Measurements from ENCODE around the gene SNAP47. TPM values are rescaled to one million over a fixed set of nuclear protein-coding genes. Genes with fewer than 3 reads are reported as not detected.
A peak's percentile ranks its signal among the peaks of the same experiment; 100 is the strongest.

The SNAP47 gene
- total RNA-seq, 1 donor from 2014 or later = 23.1 TPM

DNA sequence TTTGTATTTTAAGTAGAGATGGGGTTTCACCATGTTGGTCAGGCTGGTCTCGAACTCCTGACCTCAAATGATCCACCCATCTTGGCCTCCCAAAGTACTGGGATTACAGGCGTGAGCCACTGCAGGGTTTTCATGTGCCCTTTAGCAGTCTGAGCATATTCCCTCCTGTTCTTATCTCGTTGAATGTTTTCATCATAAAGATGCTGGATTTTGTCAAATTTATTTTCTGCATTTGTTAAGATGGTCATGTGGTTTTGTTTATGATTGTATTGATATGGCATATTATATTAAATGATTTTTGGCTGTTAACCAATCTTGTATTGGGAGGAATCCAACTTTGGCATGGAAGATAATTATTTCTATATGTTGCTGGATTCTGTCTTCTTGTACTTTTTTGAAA, 8.9 kb upstream of the SNAP47 start:
- TF ChIP-seq, protein P1, sequence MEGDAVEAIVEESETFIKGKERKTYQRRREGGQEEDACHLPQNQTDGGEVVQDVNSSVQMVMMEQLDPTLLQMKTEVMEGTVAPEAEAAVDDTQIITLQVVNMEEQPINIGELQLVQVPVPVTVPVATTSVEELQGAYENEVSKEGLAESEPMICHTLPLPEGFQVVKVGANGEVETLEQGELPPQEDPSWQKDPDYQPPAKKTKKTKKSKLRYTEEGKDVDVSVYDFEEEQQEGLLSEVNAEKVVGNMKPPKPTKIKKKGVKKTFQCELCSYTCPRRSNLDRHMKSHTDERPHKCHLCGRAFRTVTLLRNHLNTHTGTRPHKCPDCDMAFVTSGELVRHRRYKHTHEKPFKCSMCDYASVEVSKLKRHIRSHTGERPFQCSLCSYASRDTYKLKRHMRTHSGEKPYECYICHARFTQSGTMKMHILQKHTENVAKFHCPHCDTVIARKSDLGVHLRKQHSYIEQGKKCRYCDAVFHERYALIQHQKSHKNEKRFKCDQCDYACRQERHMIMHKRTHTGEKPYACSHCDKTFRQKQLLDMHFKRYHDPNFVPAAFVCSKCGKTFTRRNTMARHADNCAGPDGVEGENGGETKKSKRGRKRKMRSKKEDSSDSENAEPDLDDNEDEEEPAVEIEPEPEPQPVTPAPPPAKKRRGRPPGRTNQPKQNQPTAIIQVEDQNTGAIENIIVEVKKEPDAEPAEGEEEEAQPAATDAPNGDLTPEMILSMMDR (IDR thresholded peaks at IDR 0.05) = no peak
- Histone ChIP-seq H3K27ac (no peak overlapping the region), H3K4me1 (peaks cover 31% of the 10 kb centered on the region), H3K36me3 (peaks cover 5% of the 10 kb centered on the region), H3K4me3 (no peak overlapping the region), H3K9me3 (peaks cover 8% of the 10 kb centered on the region), H3K27me3 (ENCODE audit: low read depth) (no peaks in the 10 kb centered on the region)
- ATAC-seq (no peak), DNase-seq (no peak)
- intact Hi-C loops (cut with DNase I) = no loop called here

DNA sequence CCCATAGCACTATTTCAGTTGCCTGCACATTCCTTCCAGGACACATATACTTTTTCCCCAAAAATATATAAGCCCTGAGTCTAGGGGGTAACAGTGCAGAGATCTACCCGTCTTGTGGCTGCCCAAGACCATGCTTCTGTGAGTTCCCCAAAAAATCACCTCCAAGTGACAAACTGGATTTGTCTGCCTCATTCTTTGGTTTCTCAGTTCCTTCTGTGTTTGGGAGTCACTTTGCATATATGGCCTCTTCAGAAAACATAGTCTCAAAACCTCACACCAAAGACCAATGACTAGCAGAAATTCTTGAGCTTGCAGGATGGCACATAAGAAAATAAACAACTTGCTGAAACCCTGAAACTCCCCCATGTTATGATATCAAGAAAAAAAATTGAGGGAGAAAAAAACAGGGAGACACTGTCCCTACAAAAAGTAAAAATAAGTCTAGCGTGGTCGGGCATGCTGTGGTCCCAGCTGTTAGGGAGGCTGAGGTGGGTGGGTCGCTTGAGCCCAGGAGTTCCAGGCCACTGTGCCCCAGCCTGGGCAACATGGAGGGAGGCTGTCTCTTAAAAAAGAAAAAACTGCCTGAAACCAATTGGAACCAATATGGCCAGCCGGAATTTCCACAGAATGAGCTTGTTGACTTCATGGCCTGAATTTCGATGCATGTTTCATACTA, 8.2 kb upstream of the SNAP47 start:
- Histone ChIP-seq H3K4me3 (no peak overlapping the region), H3K4me1 (peaks cover 31% of the 10 kb centered on the region), H3K27ac (no peak overlapping the region), H3K9me3 (peaks cover under 1% of the 10 kb centered on the region), H3K27me3 (ENCODE audit: low read depth) (no peaks in the 10 kb centered on the region), H3K36me3 (peaks cover 13% of the 10 kb centered on the region)
- TF ChIP-seq, protein P1 (IDR thresholded peaks at IDR 0.05) = no peak
- ATAC-seq (no peak), DNase-seq (no peak)
- intact Hi-C loops (cut with DNase I) = no loop called here

DNA sequence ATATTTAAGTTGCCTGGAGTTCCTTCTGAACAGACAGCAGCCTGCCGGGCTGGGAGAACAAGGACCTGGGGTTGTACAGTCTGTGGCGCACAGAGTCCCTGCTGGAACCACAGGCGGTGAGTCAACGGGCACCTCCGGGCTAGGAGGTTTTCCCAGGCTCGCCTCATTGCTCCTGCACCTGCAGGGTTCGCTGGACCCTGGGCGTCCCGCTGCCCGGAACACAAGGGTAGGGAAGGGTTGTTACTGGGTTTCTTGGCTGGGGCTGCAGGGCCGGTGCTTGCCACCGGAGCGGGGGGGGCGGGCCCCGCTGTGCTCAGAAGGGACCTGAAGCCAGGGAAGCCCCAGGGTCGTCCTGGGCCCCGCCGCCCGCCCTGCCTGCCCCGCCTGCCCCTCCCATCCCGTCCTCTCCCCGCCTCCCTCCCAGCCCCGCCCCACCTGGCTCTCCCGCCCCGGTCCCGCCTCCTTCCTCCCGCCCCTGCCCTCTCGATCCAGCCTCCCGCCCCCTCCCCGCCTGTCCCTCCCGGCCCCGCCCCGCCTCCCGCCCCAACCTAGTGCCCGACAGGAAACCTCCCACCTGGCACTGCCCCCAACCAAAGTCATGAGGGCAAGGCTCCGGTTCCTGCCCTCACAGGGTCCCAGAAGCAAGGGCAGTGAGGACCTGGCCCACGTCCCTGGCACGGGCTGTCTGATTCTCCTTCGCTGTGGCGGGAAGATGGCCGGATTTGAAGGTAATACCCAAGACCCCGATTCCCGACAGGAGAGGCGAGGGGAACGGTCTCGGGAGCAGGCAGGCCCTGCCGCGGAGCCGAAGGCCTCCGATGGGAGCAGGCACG, 7.0 kb upstream of the SNAP47 start:
- peak; percentile 83 to 90 for ATAC-seq
- no peaks in the 10 kb centered on the region for H3K9me3 ChIP-seq
- intact Hi-C loops (cut with DNase I) = no loop called here
- peak overlapping the region; percentile 49 for H3K27ac ChIP-seq
- TF ChIP-seq, protein P1 (IDR thresholded peaks at IDR 0.05) = no peak
- peaks cover 31% of the 10 kb centered on the region for H3K4me1 ChIP-seq
- peak; percentile 85 for DNase-seq
- no peaks in the 10 kb centered on the region for H3K27me3 ChIP-seq (ENCODE audit: low read depth)
- H3K4me3 ChIP-seq = peak overlapping the region; percentile 64
- H3K36me3 ChIP-seq = peaks cover 25% of the 10 kb centered on the region

- ATAC-seq = peak; percentile 7 to 38
- intact Hi-C loops (cut with DNase I) = no loop called here
- peak overlapping the region; percentile 49 for H3K27ac ChIP-seq
- H3K4me1 ChIP-seq = peaks cover 36% of the 10 kb centered on the region
- H3K27me3 ChIP-seq (ENCODE audit: low read depth) = no peaks in the 10 kb centered on the region
- peaks cover 26% of the 10 kb centered on the region for H3K36me3 ChIP-seq
- H3K4me3 ChIP-seq = peak overlapping the region; percentile 64
- DNase-seq = no peak
- H3K9me3 ChIP-seq = no peaks in the 10 kb centered on the region
- TF ChIP-seq, protein P1 (IDR thresholded peaks at IDR 0.05) = no peak
Measured at GRCh38 chr1:227728892-227729143, 6.4 kb upstream of the SNAP47 start.

- no peak for DNase-seq
- peak overlapping the region; percentile 49 for H3K27ac ChIP-seq
Measured at GRCh38 chr1:227729144-227729880, 5.9 kb upstream of the SNAP47 start.

More at GRCh38 chr1:227729144-227729880, 5.9 kb upstream of the SNAP47 start:
- ATAC-seq = peak in 1 of 2 donors; percentile 2
- no peaks in the 10 kb centered on the region for H3K27me3 ChIP-seq (ENCODE audit: low read depth)
- TF ChIP-seq, protein P1 (IDR thresholded peaks at IDR 0.05) = no peak
- H3K4me3 ChIP-seq = peak overlapping the region; percentile 64
- H3K36me3 ChIP-seq = peaks cover 26% of the 10 kb centered on the region
- peaks cover 41% of the 10 kb centered on the region for H3K4me1 ChIP-seq
- intact Hi-C loops (cut with DNase I) = no loop called here
- H3K9me3 ChIP-seq = no peaks in the 10 kb centered on the region

Measured in lower lobe of right lung (tissue), 2 donors.